Activated naive CD4-positive, alpha-beta T cell treated with anti-CD3 and anti-CD28 coated beads, Interleukin-2, amount 50 U/mL, for 72 hours (primary cell): ENCODE results near the gene RPL10A. TPM values are rescaled to one million over a fixed set of nuclear protein-coding genes. Genes with fewer than 3 reads are reported as not detected.
A peak's percentile ranks its signal among the peaks of the same experiment; 100 is the strongest.

Experiments used
- ATAC-seq, 2 donors: fragments of 150-1000 bp; cut with Tn5 transposase; 2 replicates each; pipeline ENCODE4 v1.10.0; 2021; ENCODE audit warnings: mild to moderate bottlenecking in 2 of 2, moderate library complexity in 2 of 2
- DNase-seq, 2 donors: peaks; one replicate each; pipeline ENCODE4 v3.0.0; 2021 to 2022; ENCODE audit warnings: low spot score in 2 of 2
- H3K27ac Mint-ChIP-seq, 2 donors: one replicate each; pipeline ENCODE4 v1.8.0; 2022; ENCODE audit warnings: mild to moderate bottlenecking in 2 of 2, mixed read lengths in 2 of 2
- H3K36me3 Mint-ChIP-seq, 2 donors: one replicate each; pipeline ENCODE4 v1.8.0; 2022; ENCODE audit warnings: mixed read lengths in 2 of 2
- H3K9me3 Mint-ChIP-seq, 2 donors: one replicate each; pipeline ENCODE4 v1.8.0; 2022; ENCODE audit warnings: mixed read lengths in 2 of 2
- total RNA-seq, 2 donors: library from RNA; stranded (reverse); gene quantifications; one replicate each; pipeline ENCODE4 v1.2.3, GENCODE V29; 2022

The RPL10A gene
- total RNA-seq, 2 donors from 2014 or later: 1,700 to 2,159 TPM

GRCh38 chr6:35468980-35469750, 964 bp downstream of the RPL10A start:
- no peak for ATAC-seq
- DNase-seq: no peak
- Mint-ChIP-seq H3K9me3 (no peaks in the 10 kb centered on the region), H3K27ac (peak overlapping the region; percentile 96 to 98), H3K36me3 (peaks cover 37 to 39% of the 10 kb centered on the region in 2 donors)

GRCh38 chr6:35469751-35470662, 1.8 kb downstream of the RPL10A start:
- Mint-ChIP-seq H3K9me3 (no peaks in the 10 kb centered on the region), H3K27ac (peak overlapping the region; percentile 96 to 98), H3K36me3 (peaks cover 37 to 39% of the 10 kb centered on the region in 2 donors)
- no peak for ATAC-seq
- no peak for DNase-seq

GRCh38 chr6:35470663-35471120, 2.5 kb downstream of the RPL10A start:
- peak overlapping the region; percentile 96 to 98 for H3K27ac Mint-ChIP-seq
- H3K36me3 Mint-ChIP-seq: peaks cover 37 to 39% of the 10 kb centered on the region in 2 donors

GRCh38 chr6:35471836-35472345, 3.7 kb downstream of the RPL10A start:
- DNase-seq (no peak), ATAC-seq (no peak)
- Mint-ChIP-seq H3K9me3 (no peaks in the 10 kb centered on the region), H3K27ac (peak overlapping the region; percentile 96 to 98), H3K36me3 (peaks cover 36 to 37% of the 10 kb centered on the region in 2 donors)

More at GRCh38 chr6:35470663-35471120, 2.5 kb downstream of the RPL10A start:
- ATAC-seq (no peak), DNase-seq (no peak)
- no peaks in the 10 kb centered on the region for H3K9me3 Mint-ChIP-seq

- DNase-seq (no peak), ATAC-seq (no peak)
- H3K36me3 Mint-ChIP-seq: peaks cover 28 to 36% of the 10 kb centered on the region in 2 donors
- no peaks in the 10 kb centered on the region for H3K9me3 Mint-ChIP-seq
- H3K27ac Mint-ChIP-seq: peak overlapping the region in 1 of 2 donors; percentile 98
Observed at GRCh38 chr6:35473075-35473849, 5.1 kb downstream of the RPL10A start.

GRCh38 chr6:35473850-35474130, 5.6 kb downstream of the RPL10A start:
- ATAC-seq (no peak), DNase-seq (peak in 1 of 2 donors; percentile 25)
- H3K27ac Mint-ChIP-seq: peak overlapping the region in 1 of 2 donors; percentile 98
- no peaks in the 10 kb centered on the region for H3K9me3 Mint-ChIP-seq
- peaks cover 23 to 31% of the 10 kb centered on the region in 2 donors for H3K36me3 Mint-ChIP-seq

GRCh38 chr6:35474131-35474941, 6.1 kb downstream of the RPL10A start:
- peak; percentile 9 to 21 for ATAC-seq
- H3K9me3 Mint-ChIP-seq: no peaks in the 10 kb centered on the region
- H3K36me3 Mint-ChIP-seq: peaks cover 18 to 26% of the 10 kb centered on the region in 2 donors
- H3K27ac Mint-ChIP-seq: peak overlapping the region; percentile 25 to 98
- peak in 1 of 2 donors; percentile 26 for DNase-seq

GRCh38 chr6:35474942-35475570, 6.9 kb downstream of the RPL10A start:
- DNase-seq (no peak), ATAC-seq (peak; percentile 3 to 6)
- Mint-ChIP-seq H3K27ac (peak overlapping the region in 1 of 2 donors; percentile 98), H3K36me3 (peaks cover 10 to 19% of the 10 kb centered on the region in 2 donors), H3K9me3 (no peaks in the 10 kb centered on the region)

- DNase-seq (no peak), ATAC-seq (peak in 1 of 2 donors; percentile 3)
- Mint-ChIP-seq H3K27ac (peak overlapping the region in 1 of 2 donors; percentile 98), H3K9me3 (no peaks in the 10 kb centered on the region), H3K36me3 (peaks cover 5 to 14% of the 10 kb centered on the region in 2 donors)
Observed at GRCh38 chr6:35475573-35475972, 7.4 kb downstream of the RPL10A start.

GRCh38 chr6:35476004-35476403, 7.8 kb downstream of the RPL10A start:
- DNase-seq: no peak
- Mint-ChIP-seq H3K27ac (peak overlapping the region in 1 of 2 donors; percentile 98), H3K9me3 (no peaks in the 10 kb centered on the region), H3K36me3 (peaks cover under 1 to 9% of the 10 kb centered on the region in 2 donors)
- peak in 1 of 2 donors; percentile 19 for ATAC-seq

GRCh38 chr6:35477028-35477427, 8.8 kb downstream of the RPL10A start:
- DNase-seq (no peak), ATAC-seq (no peak)
- H3K27ac Mint-ChIP-seq: no peak overlapping the region
- no peaks in the 10 kb centered on the region for H3K9me3 Mint-ChIP-seq
- peaks cover 0 to 5% of the 10 kb centered on the region in 2 donors for H3K36me3 Mint-ChIP-seq

- DNase-seq: no peak
- no peak for ATAC-seq
- H3K36me3 Mint-ChIP-seq: no peaks in the 10 kb centered on the region
Observed at GRCh38 chr6:35477551-35478179, 9.5 kb downstream of the RPL10A start.

GRCh38 chr6:35478259-35478658, 10.1 kb downstream of the RPL10A start:
- ATAC-seq (peak in 1 of 2 donors; percentile 1), DNase-seq (no peak)
- Mint-ChIP-seq H3K36me3 (no peaks in the 10 kb centered on the region), H3K27ac (peak overlapping the region in 1 of 2 donors; percentile 87), H3K9me3 (no peaks in the 10 kb centered on the region)

More at GRCh38 chr6:35477551-35478179, 9.5 kb downstream of the RPL10A start:
- H3K27ac Mint-ChIP-seq: peak overlapping the region in 1 of 2 donors; percentile 87
- H3K9me3 Mint-ChIP-seq: no peaks in the 10 kb centered on the region

- Mint-ChIP-seq H3K36me3 (no peaks in the 10 kb centered on the region), H3K9me3 (no peaks in the 10 kb centered on the region), H3K27ac (no peak overlapping the region)
- peak in 1 of 2 donors; percentile 1 for ATAC-seq
- DNase-seq: no peak
Observed at GRCh38 chr6:35480176-35480575, 12.0 kb downstream of the RPL10A start.

GRCh38 chr6:35481226-35481625, 13.0 kb downstream of the RPL10A start:
- no peaks in the 10 kb centered on the region for H3K9me3 Mint-ChIP-seq
- no peak for ATAC-seq
- no peak overlapping the region for H3K27ac Mint-ChIP-seq
- DNase-seq: no peak
- H3K36me3 Mint-ChIP-seq: no peaks in the 10 kb centered on the region
